ENCODE measurements around the gene LSAMP.

Gene LSAMP

GRCh38 chr3:116242825-116243224 is 202.5 kb downstream of the LSAMP start:
- H3K36me3 ChIP-seq (ENCODE audit: control insufficient read depth in 1 of 2, insufficient read depth in 2 of 2, low read length in 2 of 2) = no peaks in the 10 kb centered on the region
- no peaks in the 10 kb centered on the region for H3K27me3 ChIP-seq (ENCODE audit: insufficient read depth, low read length)
- H3K79me1 ChIP-seq (ENCODE audit: low read length) = no peaks in the 10 kb centered on the region
- H3K4me2 ChIP-seq (ENCODE audit: low read length) = no peak overlapping the region
- no peak overlapping the region for H2AK5ac ChIP-seq (ENCODE audit: low read length)
- H3K4ac ChIP-seq (ENCODE audit: low read depth, low read length) = no peak overlapping the region
- H3K4me3 ChIP-seq (ENCODE audit: low read depth, low read length) = no peak overlapping the region
- H3K27ac ChIP-seq (ENCODE audit: low read depth, low read length) = no peak overlapping the region
- DNase-seq = no peak
- no CpG with 5 or more reads among the region's 2 CpGs for WGBS (ENCODE audit: extremely low coverage, insufficient coverage, insufficient read length)
- no peak overlapping the region for H3K9ac ChIP-seq (ENCODE audit: low read length)
- H4K91ac ChIP-seq (ENCODE audit: low read depth, low read length) = no peak overlapping the region
- H3K4me1 ChIP-seq (ENCODE audit: control insufficient read depth in 1 of 2, insufficient read depth in 2 of 2, low read length in 2 of 2) = no peaks in the 10 kb centered on the region
- H2BK12ac ChIP-seq (ENCODE audit: low read length) = no peak overlapping the region
- H3K23ac ChIP-seq (ENCODE audit: low read length) = no peak overlapping the region
- H2BK5ac ChIP-seq (ENCODE audit: low read depth, low read length, poor library complexity) = no peak overlapping the region
- no peak overlapping the region for H3K18ac ChIP-seq (ENCODE audit: low read length)
- no peak overlapping the region for H2BK120ac ChIP-seq (ENCODE audit: insufficient read depth, low read length, poor library complexity)
- H3K79me2 ChIP-seq (ENCODE audit: control insufficient read depth, insufficient read depth, low read length, poor library complexity) = no peaks in the 10 kb centered on the region
- H3K14ac ChIP-seq (ENCODE audit: low read length) = no peak overlapping the region
- H3K9me3 ChIP-seq (ENCODE audit: insufficient read depth, low read depth, low read length) = no peaks in the 10 kb centered on the region
- H2AFZ ChIP-seq (ENCODE audit: insufficient read depth, low read length, poor library complexity) = no peak overlapping the region
- H4K12ac ChIP-seq (ENCODE audit: low read depth, low read length) = no peak overlapping the region
- no peak overlapping the region for H4K8ac ChIP-seq (ENCODE audit: low read depth, low read length)

- H4K91ac ChIP-seq (ENCODE audit: low read depth, low read length) = no peak overlapping the region
- no peak overlapping the region for H3K14ac ChIP-seq (ENCODE audit: low read length)
- WGBS (ENCODE audit: extremely low coverage, insufficient coverage, insufficient read length) = no CpG with 5 or more reads among the region's 3 CpGs
- H3K27ac ChIP-seq (ENCODE audit: low read depth, low read length) = no peak overlapping the region
- no peaks in the 10 kb centered on the region for H3K79me1 ChIP-seq (ENCODE audit: low read length)
- H3K4me2 ChIP-seq (ENCODE audit: low read length) = no peak overlapping the region
- no peak overlapping the region for H3K18ac ChIP-seq (ENCODE audit: low read length)
- no peak overlapping the region for H4K8ac ChIP-seq (ENCODE audit: low read depth, low read length)
- H4K12ac ChIP-seq (ENCODE audit: low read depth, low read length) = no peak overlapping the region
- no peak overlapping the region for H2BK12ac ChIP-seq (ENCODE audit: low read length)
- H3K4ac ChIP-seq (ENCODE audit: low read depth, low read length) = no peak overlapping the region
- no peaks in the 10 kb centered on the region for H3K79me2 ChIP-seq (ENCODE audit: control insufficient read depth, insufficient read depth, low read length, poor library complexity)
- no peak overlapping the region for H3K9ac ChIP-seq (ENCODE audit: low read length)
- no peaks in the 10 kb centered on the region for H3K27me3 ChIP-seq (ENCODE audit: insufficient read depth, low read length)
- H3K9me3 ChIP-seq (ENCODE audit: insufficient read depth, low read depth, low read length) = no peaks in the 10 kb centered on the region
- no peak overlapping the region for H2AK5ac ChIP-seq (ENCODE audit: low read length)
- DNase-seq = no peak
- no peaks in the 10 kb centered on the region for H3K4me1 ChIP-seq (ENCODE audit: control insufficient read depth in 1 of 2, insufficient read depth in 2 of 2, low read length in 2 of 2)
- H2BK120ac ChIP-seq (ENCODE audit: insufficient read depth, low read length, poor library complexity) = no peak overlapping the region
- H3K4me3 ChIP-seq (ENCODE audit: low read depth, low read length) = no peak overlapping the region
- no peak overlapping the region for H2AFZ ChIP-seq (ENCODE audit: insufficient read depth, low read length, poor library complexity)
- H3K23ac ChIP-seq (ENCODE audit: low read length) = no peak overlapping the region
- no peaks in the 10 kb centered on the region for H3K36me3 ChIP-seq (ENCODE audit: control insufficient read depth in 1 of 2, insufficient read depth in 2 of 2, low read length in 2 of 2)
- H2BK5ac ChIP-seq (ENCODE audit: low read depth, low read length, poor library complexity) = no peak overlapping the region
Observed at GRCh38 chr3:116241677-116242076, 203.6 kb downstream of the LSAMP start.

- H3K27ac ChIP-seq (ENCODE audit: low read depth, low read length) = no peak overlapping the region
- H3K4me2 ChIP-seq (ENCODE audit: low read length) = no peak overlapping the region
- no peak overlapping the region for H3K9ac ChIP-seq (ENCODE audit: low read length)
- H3K27me3 ChIP-seq (ENCODE audit: insufficient read depth, low read length) = no peaks in the 10 kb centered on the region
- H3K4me1 ChIP-seq (ENCODE audit: control insufficient read depth in 1 of 2, insufficient read depth in 2 of 2, low read length in 2 of 2) = no peaks in the 10 kb centered on the region
- H3K18ac ChIP-seq (ENCODE audit: low read length) = no peak overlapping the region
- no peak overlapping the region for H2BK5ac ChIP-seq (ENCODE audit: low read depth, low read length, poor library complexity)
- H4K8ac ChIP-seq (ENCODE audit: low read depth, low read length) = no peak overlapping the region
- H3K36me3 ChIP-seq (ENCODE audit: control insufficient read depth in 1 of 2, insufficient read depth in 2 of 2, low read length in 2 of 2) = no peaks in the 10 kb centered on the region
- no CpG with 5 or more reads among the region's 1 CpG for WGBS (ENCODE audit: extremely low coverage, insufficient coverage, insufficient read length)
- no peak overlapping the region for H2AFZ ChIP-seq (ENCODE audit: insufficient read depth, low read length, poor library complexity)
- H3K9me3 ChIP-seq (ENCODE audit: insufficient read depth, low read depth, low read length) = no peaks in the 10 kb centered on the region
- no peak overlapping the region for H3K4me3 ChIP-seq (ENCODE audit: low read depth, low read length)
- H2AK5ac ChIP-seq (ENCODE audit: low read length) = no peak overlapping the region
- no peak for DNase-seq
- no peak overlapping the region for H3K4ac ChIP-seq (ENCODE audit: low read depth, low read length)
- no peaks in the 10 kb centered on the region for H3K79me2 ChIP-seq (ENCODE audit: control insufficient read depth, insufficient read depth, low read length, poor library complexity)
- H3K14ac ChIP-seq (ENCODE audit: low read length) = no peak overlapping the region
- H4K12ac ChIP-seq (ENCODE audit: low read depth, low read length) = no peak overlapping the region
- H3K79me1 ChIP-seq (ENCODE audit: low read length) = no peaks in the 10 kb centered on the region
- H4K91ac ChIP-seq (ENCODE audit: low read depth, low read length) = no peak overlapping the region
- no peak overlapping the region for H2BK12ac ChIP-seq (ENCODE audit: low read length)
- no peak overlapping the region for H2BK120ac ChIP-seq (ENCODE audit: insufficient read depth, low read length, poor library complexity)
- no peak overlapping the region for H3K23ac ChIP-seq (ENCODE audit: low read length)
Observed at GRCh38 chr3:116240261-116240660, 205.0 kb downstream of the LSAMP start.

GRCh38 chr3:116238846-116239565 is 206.3 kb downstream of the LSAMP start:
- H2BK12ac ChIP-seq (ENCODE audit: low read length) = no peak overlapping the region
- H4K8ac ChIP-seq (ENCODE audit: low read depth, low read length) = no peak overlapping the region
- no peak overlapping the region for H2AK5ac ChIP-seq (ENCODE audit: low read length)
- DNase-seq = no peak
- H3K79me2 ChIP-seq (ENCODE audit: control insufficient read depth, insufficient read depth, low read length, poor library complexity) = no peaks in the 10 kb centered on the region
- no peak overlapping the region for H3K4me2 ChIP-seq (ENCODE audit: low read length)
- H3K27me3 ChIP-seq (ENCODE audit: insufficient read depth, low read length) = no peaks in the 10 kb centered on the region
- H3K9ac ChIP-seq (ENCODE audit: low read length) = no peak overlapping the region
- no peak overlapping the region for H3K4ac ChIP-seq (ENCODE audit: low read depth, low read length)
- no peaks in the 10 kb centered on the region for H3K36me3 ChIP-seq (ENCODE audit: control insufficient read depth in 1 of 2, insufficient read depth in 2 of 2, low read length in 2 of 2)
- H2BK120ac ChIP-seq (ENCODE audit: insufficient read depth, low read length, poor library complexity) = no peak overlapping the region
- H4K91ac ChIP-seq (ENCODE audit: low read depth, low read length) = no peak overlapping the region
- no CpG with 5 or more reads among the region's 2 CpGs for whole genome bisulfite sequencing (ENCODE audit: extremely low coverage, insufficient coverage, insufficient read length)
- no peak overlapping the region for H3K23ac ChIP-seq (ENCODE audit: low read length)
- no peak overlapping the region for H3K14ac ChIP-seq (ENCODE audit: low read length)
- H2AFZ ChIP-seq (ENCODE audit: insufficient read depth, low read length, poor library complexity) = no peak overlapping the region
- no peak overlapping the region for H3K4me3 ChIP-seq (ENCODE audit: low read depth, low read length)
- no peaks in the 10 kb centered on the region for H3K9me3 ChIP-seq (ENCODE audit: insufficient read depth, low read depth, low read length)
- H3K27ac ChIP-seq (ENCODE audit: low read depth, low read length) = no peak overlapping the region
- no peaks in the 10 kb centered on the region for H3K79me1 ChIP-seq (ENCODE audit: low read length)
- H2BK5ac ChIP-seq (ENCODE audit: low read depth, low read length, poor library complexity) = no peak overlapping the region
- H3K4me1 ChIP-seq (ENCODE audit: control insufficient read depth in 1 of 2, insufficient read depth in 2 of 2, low read length in 2 of 2) = no peaks in the 10 kb centered on the region
- H3K18ac ChIP-seq (ENCODE audit: low read length) = no peak overlapping the region
- H4K12ac ChIP-seq (ENCODE audit: low read depth, low read length) = no peak overlapping the region

Measured in trophoblast cell (in vitro differentiated cells and primary cell).